CD4-positive, alpha-beta T cell (primary cell): ENCODE results near the gene KRT3. TPM values are rescaled to one million over a fixed set of nuclear protein-coding genes. Genes with fewer than 3 reads are reported as not detected.
A peak's percentile ranks its signal among the peaks of the same experiment; 100 is the strongest.

Experiments
- ATAC-seq: fragments of 200-7000 bp; cut with Tn5 transposase; one replicate; pipeline ENCODE4 v1.10.0; 2022; ENCODE audit warnings: mild to moderate bottlenecking; ENCODE audit not compliant: poor library complexity
- CTCF ChIA-PET: fragments of 350-600 bp; sonication (Branson Sonifier 250); formaldehyde crosslinking; loops from one replicate; lab custom pipeline; 2021; ENCODE audit warnings: antibody characterized with exemption, inconsistent platforms; lab: Charles Lee
- POLR2A ChIA-PET: fragments of 350-600 bp; sonication (Branson Sonifier 250); formaldehyde crosslinking; loops from one replicate; lab custom pipeline; 2021; ENCODE audit warnings: antibody characterized with exemption, inconsistent platforms; lab: Charles Lee
- DNase-seq, 14 experiments: peaks; one replicate each; pipeline ENCODE4 v3.0.0-alpha.2; 2013 to 2020; ENCODE audit warnings: mixed read lengths in 2 of 14
- H3K27ac ChIP-seq, 2 donors: one replicate each; pipeline versions ENCODE4 v1.5.1 to v1.7.0; 2013; ENCODE audit warnings: low read length in 2 of 2, low read depth in 1 of 2, mild to moderate bottlenecking in 1 of 2
- H3K27me3 ChIP-seq, 2 experiments: 1 replicate in 1 of 2; 2 replicates in 1 of 2; pipeline versions ENCODE4 v1.6.1 to v1.7.0; 2013; ENCODE audit warnings: low read length in 2 of 2, control low read depth in 1 of 2, mild to moderate bottlenecking in 1 of 2, moderate library complexity in 1 of 2; ENCODE audit not compliant: insufficient read depth in 2 of 2, control insufficient read depth in 1 of 2
- H3K36me3 ChIP-seq: one replicate; pipeline ENCODE4 v1.6.1; 2013; ENCODE audit warnings: low read length, control low read depth; ENCODE audit not compliant: insufficient read depth
- H3K4me1 ChIP-seq: one replicate; pipeline ENCODE4 v1.6.1; 2013; ENCODE audit warnings: low read length, control low read depth; ENCODE audit not compliant: insufficient read depth
- H3K4me3 ChIP-seq: one replicate; pipeline ENCODE4 v1.5.1; 2013; ENCODE audit warnings: mild to moderate bottlenecking, low read length, moderate library complexity
- H3K9me3 ChIP-seq, 2 experiments: 1 replicate in 1 of 2; 2 replicates in 1 of 2; pipeline versions ENCODE4 v1.6.1 to v1.7.0; 2013; ENCODE audit warnings: low read length in 2 of 2, mild to moderate bottlenecking in 2 of 2, control low read depth in 1 of 2, moderate library complexity in 1 of 2; ENCODE audit not compliant: control insufficient read depth in 1 of 2, insufficient read depth in 1 of 2
- H3K27ac Mint-ChIP-seq: one replicate; pipeline ENCODE4 v1.8.0; 2020; ENCODE audit warnings: mixed read lengths
- H3K27me3 Mint-ChIP-seq: one replicate; pipeline ENCODE4 v1.8.0; 2021; ENCODE audit warnings: mixed read lengths
- H3K36me3 Mint-ChIP-seq: one replicate; pipeline ENCODE4 v1.8.0; 2021; ENCODE audit warnings: low read depth, mixed read lengths
- H3K4me1 Mint-ChIP-seq: one replicate; pipeline ENCODE4 v1.8.0; 2021; ENCODE audit warnings: low read depth, mixed read lengths
- H3K4me3 Mint-ChIP-seq: one replicate; pipeline ENCODE4 v1.8.0; 2020; ENCODE audit warnings: mild to moderate bottlenecking, mixed read lengths
- H3K9me3 Mint-ChIP-seq: one replicate; pipeline ENCODE4 v1.8.0; 2020; ENCODE audit warnings: mixed read lengths
- CTCF ChIP-seq: fragments of 200-600 bp; IDR thresholded peaks from one replicate; pipeline ENCODE4 v1.8.0; 2022; ENCODE audit warnings: antibody characterized with exemption, mild to moderate bottlenecking
- intact Hi-C, 2 experiments: fragments of 100-400 bp; cut with DNase I in 1 of 2; cut with micrococcal nuclease in 1 of 2; formaldehyde crosslinking; loops; one replicate each; pipeline versions ENCODE4 v1.15.1 to v1.9.0; 2023 to 2025; cut with DNase I, micrococcal nuclease
- total RNA-seq, 174 experiments: library from RNA in 2 of 174; stranded (reverse) in 2 of 174; gene quantifications; one replicate each; pipeline ENCODE4 v1.2.3 and lab custom pipeline; 2021 to 2026

Gene KRT3
- total RNA-seq, 2 experiments from 2014 or later = not detected

GRCh38 chr12:52838609-52839435 lies 42.9 kb upstream of the KRT3 start:
- H3K9me3 Mint-ChIP-seq = no peaks in the 10 kb centered on the region
- DNase-seq (no peak), ATAC-seq (no peak)
- Histone ChIP-seq H3K4me1 (peaks cover 8% of the 10 kb centered on the region), H3K36me3 (no peaks in the 10 kb centered on the region), H3K9me3 (no peaks in the 10 kb centered on the region), H3K27me3 (no peaks in the 10 kb centered on the region), H3K27ac (no peak overlapping the region), H3K4me3 (no peak overlapping the region)
- H3K27me3 Mint-ChIP-seq = peaks cover 9% of the 10 kb centered on the region
- ChIA-PET POLR2A (no interaction called here), CTCF (no interaction called here)
- no peak overlapping the region for H3K4me3 Mint-ChIP-seq
- peaks cover 23% of the 10 kb centered on the region for H3K4me1 Mint-ChIP-seq
- no peaks in the 10 kb centered on the region for H3K36me3 Mint-ChIP-seq
- no peak overlapping the region for H3K27ac Mint-ChIP-seq
- intact Hi-C loops = no loop called here
- no peak for TF ChIP-seq CTCF

- no peaks in the 10 kb centered on the region for H3K9me3 ChIP-seq
- H3K4me1 Mint-ChIP-seq = peaks cover 23% of the 10 kb centered on the region
- ChIA-PET POLR2A (no interaction called here), CTCF (no interaction called here)
- no peak overlapping the region for H3K4me3 Mint-ChIP-seq
- ATAC-seq (no peak), DNase-seq (no peak)
- peaks cover 9% of the 10 kb centered on the region for H3K27me3 Mint-ChIP-seq
- no peak overlapping the region for H3K27ac Mint-ChIP-seq
- H3K36me3 ChIP-seq = no peaks in the 10 kb centered on the region
- peaks cover 8% of the 10 kb centered on the region for H3K4me1 ChIP-seq
- intact Hi-C loops = no loop called here
- H3K9me3 Mint-ChIP-seq = no peaks in the 10 kb centered on the region
- no peak for TF ChIP-seq CTCF
- no peaks in the 10 kb centered on the region for H3K27me3 ChIP-seq
- no peaks in the 10 kb centered on the region for H3K36me3 Mint-ChIP-seq
- H3K27ac ChIP-seq = no peak overlapping the region
- H3K4me3 ChIP-seq = no peak overlapping the region
Measured at GRCh38 chr12:52837781-52838608, 42.1 kb upstream of the KRT3 start.

GRCh38 chr12:52837413-52837741 lies 41.5 kb upstream of the KRT3 start:
- Mint-ChIP-seq H3K27ac (peak overlapping the region; percentile 55), H3K4me1 (peaks cover 22% of the 10 kb centered on the region), H3K4me3 (no peak overlapping the region), H3K36me3 (no peaks in the 10 kb centered on the region), H3K27me3 (peaks cover 9% of the 10 kb centered on the region), H3K9me3 (no peaks in the 10 kb centered on the region)
- no peaks in the 10 kb centered on the region for H3K36me3 ChIP-seq
- H3K4me1 ChIP-seq = peaks cover 8% of the 10 kb centered on the region
- ATAC-seq = no peak
- intact Hi-C loops = no loop called here
- ChIA-PET POLR2A (no interaction called here), CTCF (no interaction called here)
- no peak for TF ChIP-seq CTCF
- no peaks in the 10 kb centered on the region for H3K9me3 ChIP-seq
- DNase-seq = no peak
- H3K4me3 ChIP-seq = no peak overlapping the region
- no peak overlapping the region for H3K27ac ChIP-seq
- H3K27me3 ChIP-seq = no peaks in the 10 kb centered on the region
